K562 (cell line): ENCODE data around the gene HOXA5. TPM values are rescaled to one million over a fixed set of nuclear protein-coding genes. Genes with fewer than 3 reads are reported as not detected.

ENCODE experiments used
- CHD2 ChIP-seq: IDR thresholded peaks from 2 replicates; pipeline ENCODE4 v1.6.1; 2011; ENCODE audit warnings: low read depth, low read length
- polyA plus RNA-seq, 8 experiments: library from polyadenylated mRNA; depleted of rRNA in 4 of 8; stranded (reverse) in 5 of 8; unstranded in 3 of 8; fragments of >200 nt; fragmentation: Nextera tagmentation in 2 of 8; fragmentation: Illumina TruSeq in 1 of 8; extraction: Ambion mirVana in 2 of 8; extraction: Trizol in 1 of 8; gene quantifications; 2 replicates each; pipeline versions ENCODE4 v1.2.1 to v1.2.3, GENCODE V29; 2011 to 2014; ENCODE audit warnings: inconsistent platforms in 1 of 8, missing spikeins in 1 of 8
- total RNA-seq, 7 experiments: library from RNA; depleted of rRNA in 6 of 7; stranded (reverse); fragments of >200 nt in 6 of 7; fragmentation: Illumina TruSeq in 2 of 7; extraction: Trizol in 2 of 7; gene quantifications; 2 replicates each; pipeline versions ENCODE4 v1.2.1 to v1.2.3, GENCODE V29; 2011 to 2021; ENCODE audit warnings: low replicate concordance in 1 of 7
- TF ChIP-seq, protein P1 (sequence below), 2 experiments: IDR thresholded peaks in 1 of 2; conservative IDR thresholded peaks in 1 of 2; 2 replicates each; pipeline ENCODE4 v1.6.1; 2016; ENCODE audit warnings: low read depth in 2 of 2, mild to moderate bottlenecking in 1 of 2, missing compliant biosample characterization in 1 of 2, missing genetic modification characterization in 1 of 2, moderate library complexity in 1 of 2
- TF ChIP-seq, protein P2 (sequence below): fragments of 450-650 bp; IDR thresholded peaks from 2 replicates; pipeline ENCODE4 v1.6.1; 2016
- TF ChIP-seq, protein P3 (sequence below), 3 experiments: IDR thresholded peaks in 2 of 3; conservative IDR thresholded peaks in 1 of 3; 2 replicates each; pipeline ENCODE4 v1.5.1; 2011 to 2012; ENCODE audit warnings: low read length in 3 of 3, mild to moderate bottlenecking in 3 of 3, control low read depth in 2 of 3, improper control_type of control experiment in 1 of 3, inconsistent platforms in 1 of 3, low read depth in 1 of 3, mixed read lengths in 1 of 3, moderate library complexity in 1 of 3; ENCODE audit not compliant: insufficient read depth in 2 of 3
- TF ChIP-seq, protein P4 (sequence below), 2 experiments: fragments of 450-650 bp; formaldehyde crosslinking in 1 of 2; IDR thresholded peaks; 2 replicates each; pipeline versions ENCODE4 v1.4.0 to v1.6.1; 2014 to 2020; ENCODE audit warnings: mild to moderate bottlenecking in 2 of 2, borderline replicate concordance in 1 of 2, low read depth in 1 of 2

The HOXA5 gene
- total and polyA plus RNA-seq, 9 of the 15 experiments (the other 6 are each of a cell fraction or from before 2014, with no cell fraction given) = 0.13 TPM; not detected in 8

DNA sequence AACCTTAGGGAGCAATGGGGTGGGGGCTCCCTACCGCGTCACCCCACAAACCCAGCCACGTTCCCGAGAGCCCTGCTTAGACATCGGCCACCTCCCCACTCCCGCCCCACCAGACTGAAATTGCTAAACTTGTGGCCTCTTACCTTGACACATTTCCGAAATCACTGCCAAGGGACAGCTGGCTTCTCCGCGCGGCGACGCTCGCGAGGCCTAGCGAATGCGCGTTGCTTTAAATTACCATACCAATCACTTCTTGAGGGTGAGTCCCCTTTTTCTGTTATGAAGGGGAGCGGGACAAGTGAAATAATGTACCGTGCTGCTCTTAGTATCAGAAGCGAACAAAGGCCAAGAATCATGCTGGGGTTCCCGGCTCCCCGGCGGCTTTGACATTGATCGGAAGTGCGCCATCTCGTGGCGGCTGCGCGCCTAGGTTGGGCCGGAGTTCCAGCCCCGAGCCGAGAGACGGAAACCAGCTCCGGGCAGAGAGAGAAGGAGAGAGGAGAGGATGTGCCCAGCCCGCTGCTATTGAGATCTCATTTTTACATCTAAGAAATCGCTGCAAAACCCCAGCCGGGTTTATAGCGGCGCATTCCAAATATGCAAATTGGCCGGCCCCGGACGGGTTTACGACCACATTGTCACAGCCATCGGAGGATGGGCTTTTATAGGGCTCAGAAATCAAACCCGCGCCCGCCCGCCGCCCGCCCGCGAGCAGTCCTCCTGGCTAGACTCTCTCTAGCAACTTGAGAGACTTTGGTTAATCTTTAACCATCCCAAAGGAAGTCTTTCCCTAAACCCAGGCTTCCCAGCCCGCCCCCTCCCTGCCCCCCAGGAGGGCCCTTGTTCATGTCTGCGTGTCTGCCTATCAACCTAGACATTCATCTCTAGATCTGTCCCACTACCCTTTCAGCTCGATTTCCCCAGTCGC is 36.3 kb upstream of the HOXA5 start (continued):
- TF ChIP-seq, protein P1, sequence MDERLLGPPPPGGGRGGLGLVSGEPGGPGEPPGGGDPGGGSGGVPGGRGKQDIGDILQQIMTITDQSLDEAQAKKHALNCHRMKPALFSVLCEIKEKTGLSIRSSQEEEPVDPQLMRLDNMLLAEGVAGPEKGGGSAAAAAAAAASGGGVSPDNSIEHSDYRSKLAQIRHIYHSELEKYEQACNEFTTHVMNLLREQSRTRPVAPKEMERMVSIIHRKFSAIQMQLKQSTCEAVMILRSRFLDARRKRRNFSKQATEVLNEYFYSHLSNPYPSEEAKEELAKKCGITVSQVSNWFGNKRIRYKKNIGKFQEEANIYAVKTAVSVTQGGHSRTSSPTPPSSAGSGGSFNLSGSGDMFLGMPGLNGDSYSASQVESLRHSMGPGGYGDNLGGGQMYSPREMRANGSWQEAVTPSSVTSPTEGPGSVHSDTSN (CRISPR knock-in tag; IDR thresholded peaks at IDR 0.05; ENCODE audit: low read depth) = no peak
- TF ChIP-seq, protein P1 (tag; conservative IDR thresholded peaks at IDR 0.05; ENCODE audit: low read depth) = 0 out of 2 replicates have a peak, but pooled peaks have one; percentile 14
- TF ChIP-seq, protein P2, sequence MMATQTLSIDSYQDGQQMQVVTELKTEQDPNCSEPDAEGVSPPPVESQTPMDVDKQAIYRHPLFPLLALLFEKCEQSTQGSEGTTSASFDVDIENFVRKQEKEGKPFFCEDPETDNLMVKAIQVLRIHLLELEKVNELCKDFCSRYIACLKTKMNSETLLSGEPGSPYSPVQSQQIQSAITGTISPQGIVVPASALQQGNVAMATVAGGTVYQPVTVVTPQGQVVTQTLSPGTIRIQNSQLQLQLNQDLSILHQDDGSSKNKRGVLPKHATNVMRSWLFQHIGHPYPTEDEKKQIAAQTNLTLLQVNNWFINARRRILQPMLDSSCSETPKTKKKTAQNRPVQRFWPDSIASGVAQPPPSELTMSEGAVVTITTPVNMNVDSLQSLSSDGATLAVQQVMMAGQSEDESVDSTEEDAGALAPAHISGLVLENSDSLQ = peak; percentile 49
- no peak for TF ChIP-seq CHD2
- TF ChIP-seq, protein P3, sequence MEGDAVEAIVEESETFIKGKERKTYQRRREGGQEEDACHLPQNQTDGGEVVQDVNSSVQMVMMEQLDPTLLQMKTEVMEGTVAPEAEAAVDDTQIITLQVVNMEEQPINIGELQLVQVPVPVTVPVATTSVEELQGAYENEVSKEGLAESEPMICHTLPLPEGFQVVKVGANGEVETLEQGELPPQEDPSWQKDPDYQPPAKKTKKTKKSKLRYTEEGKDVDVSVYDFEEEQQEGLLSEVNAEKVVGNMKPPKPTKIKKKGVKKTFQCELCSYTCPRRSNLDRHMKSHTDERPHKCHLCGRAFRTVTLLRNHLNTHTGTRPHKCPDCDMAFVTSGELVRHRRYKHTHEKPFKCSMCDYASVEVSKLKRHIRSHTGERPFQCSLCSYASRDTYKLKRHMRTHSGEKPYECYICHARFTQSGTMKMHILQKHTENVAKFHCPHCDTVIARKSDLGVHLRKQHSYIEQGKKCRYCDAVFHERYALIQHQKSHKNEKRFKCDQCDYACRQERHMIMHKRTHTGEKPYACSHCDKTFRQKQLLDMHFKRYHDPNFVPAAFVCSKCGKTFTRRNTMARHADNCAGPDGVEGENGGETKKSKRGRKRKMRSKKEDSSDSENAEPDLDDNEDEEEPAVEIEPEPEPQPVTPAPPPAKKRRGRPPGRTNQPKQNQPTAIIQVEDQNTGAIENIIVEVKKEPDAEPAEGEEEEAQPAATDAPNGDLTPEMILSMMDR (IDR thresholded peaks at IDR 0.05 in 2 of 3, conservative IDR thresholded peaks at IDR 0.05 in 1 of 3; ENCODE audit: insufficient read depth in 2 of 3, low read depth in 1 of 3, low read length in 3 of 3) = peak; percentile 65 to 83 (median 77)
- TF ChIP-seq, protein P4, sequence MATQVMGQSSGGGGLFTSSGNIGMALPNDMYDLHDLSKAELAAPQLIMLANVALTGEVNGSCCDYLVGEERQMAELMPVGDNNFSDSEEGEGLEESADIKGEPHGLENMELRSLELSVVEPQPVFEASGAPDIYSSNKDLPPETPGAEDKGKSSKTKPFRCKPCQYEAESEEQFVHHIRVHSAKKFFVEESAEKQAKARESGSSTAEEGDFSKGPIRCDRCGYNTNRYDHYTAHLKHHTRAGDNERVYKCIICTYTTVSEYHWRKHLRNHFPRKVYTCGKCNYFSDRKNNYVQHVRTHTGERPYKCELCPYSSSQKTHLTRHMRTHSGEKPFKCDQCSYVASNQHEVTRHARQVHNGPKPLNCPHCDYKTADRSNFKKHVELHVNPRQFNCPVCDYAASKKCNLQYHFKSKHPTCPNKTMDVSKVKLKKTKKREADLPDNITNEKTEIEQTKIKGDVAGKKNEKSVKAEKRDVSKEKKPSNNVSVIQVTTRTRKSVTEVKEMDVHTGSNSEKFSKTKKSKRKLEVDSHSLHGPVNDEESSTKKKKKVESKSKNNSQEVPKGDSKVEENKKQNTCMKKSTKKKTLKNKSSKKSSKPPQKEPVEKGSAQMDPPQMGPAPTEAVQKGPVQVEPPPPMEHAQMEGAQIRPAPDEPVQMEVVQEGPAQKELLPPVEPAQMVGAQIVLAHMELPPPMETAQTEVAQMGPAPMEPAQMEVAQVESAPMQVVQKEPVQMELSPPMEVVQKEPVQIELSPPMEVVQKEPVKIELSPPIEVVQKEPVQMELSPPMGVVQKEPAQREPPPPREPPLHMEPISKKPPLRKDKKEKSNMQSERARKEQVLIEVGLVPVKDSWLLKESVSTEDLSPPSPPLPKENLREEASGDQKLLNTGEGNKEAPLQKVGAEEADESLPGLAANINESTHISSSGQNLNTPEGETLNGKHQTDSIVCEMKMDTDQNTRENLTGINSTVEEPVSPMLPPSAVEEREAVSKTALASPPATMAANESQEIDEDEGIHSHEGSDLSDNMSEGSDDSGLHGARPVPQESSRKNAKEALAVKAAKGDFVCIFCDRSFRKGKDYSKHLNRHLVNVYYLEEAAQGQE (IDR thresholded peaks at IDR 0.05; ENCODE audit: borderline replicate concordance) = peak; percentile 23; the same call in 1 of the 2 replicates
- TF ChIP-seq, protein P4 (CRISPR knock-in tag; IDR thresholded peaks at IDR 0.05; ENCODE audit: low read depth) = no peak
